ENCODE data around the gene CDKN2D. TPM values are rescaled to one million over a fixed set of nuclear protein-coding genes. Genes with fewer than 3 reads are reported as not detected.

CDKN2D gene
- total and polyA plus RNA-seq, 2 of the 13 experiments (the other 11 are each of a cell fraction or from before 2014, with no cell fraction given): 5.4 to 8.6 TPM

DNA sequence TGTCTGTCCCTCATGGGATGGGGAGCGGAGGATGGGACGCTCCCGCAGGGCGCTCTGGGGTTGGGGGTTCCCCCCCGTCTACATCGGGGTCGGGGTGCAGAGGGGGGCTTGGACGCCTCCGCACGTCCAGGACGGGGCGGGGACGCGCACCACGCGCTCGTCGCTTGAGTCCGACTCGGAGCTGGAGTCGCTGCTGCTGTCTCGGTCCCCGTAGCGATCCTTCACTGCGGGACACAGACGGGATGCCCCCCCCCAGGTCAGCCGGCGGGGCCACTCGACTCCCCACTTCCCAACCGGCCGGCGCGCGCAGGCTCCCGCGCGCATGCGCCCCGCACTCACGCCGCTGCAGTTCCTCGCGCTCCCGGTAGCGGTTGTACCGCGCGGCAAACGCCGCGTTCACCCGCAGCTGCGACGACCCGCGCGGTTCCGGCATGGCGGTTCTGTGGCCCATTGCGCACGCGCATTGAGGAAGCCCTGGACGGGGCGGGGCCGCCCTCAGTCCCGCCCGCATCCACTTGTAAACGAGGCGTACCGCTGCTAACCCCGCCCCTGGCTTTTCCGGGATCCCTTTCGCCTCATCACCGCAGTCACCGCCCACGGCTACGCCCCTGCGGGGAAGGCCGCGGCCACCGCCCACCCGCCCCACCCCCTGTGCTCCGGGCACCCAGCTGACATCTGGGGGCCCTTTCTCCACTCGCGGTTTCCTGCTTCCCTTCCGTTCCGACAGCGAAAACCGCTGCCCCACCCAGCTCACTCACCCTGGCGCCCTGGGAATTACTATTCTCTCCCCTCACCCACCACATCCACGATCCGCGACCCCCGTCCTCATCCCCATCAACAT, 3.0 kb downstream of the CDKN2D start, which contains the start of gene KRI1 (continued):
- TF ChIP-seq HOMEZ (CRISPR knock-in tag; IDR thresholded peaks at IDR 0.05; ENCODE audit: low read depth) (0 out of 2 replicates have a peak, but pooled peaks have one; percentile 26), RFXAP (CRISPR knock-in tag; IDR thresholded peaks at IDR 0.05; ENCODE audit: borderline replicate concordance) (peak; percentile 90; the same call in 1 of the 2 replicates), ZNF616 (CRISPR knock-in tag; IDR thresholded peaks at IDR 0.05; ENCODE audit: low read depth) (peak; percentile 85; the same call in 1 of the 2 replicates), ZNF235 (CRISPR knock-in tag; IDR thresholded peaks at IDR 0.05; ENCODE audit: borderline replicate concordance) (peak; percentile 70; the same call in 1 of the 2 replicates), ZNF354B (CRISPR knock-in tag; IDR thresholded peaks at IDR 0.05) (no peak), U2AF2 (IDR thresholded peaks at IDR 0.05; ENCODE audit: low read depth, low read length) (no peak), IKZF4 (CRISPR knock-in tag; IDR thresholded peaks at IDR 0.05; ENCODE audit: borderline replicate concordance, low read depth, not compliant biosample characterization) (peak; percentile 93), ZNF577 (CRISPR knock-in tag; IDR thresholded peaks at IDR 0.05; ENCODE audit: borderline replicate concordance, low read depth) (no peak), PITX1 (CRISPR knock-in tag; IDR thresholded peaks at IDR 0.05) (no peak), TRIM24 (CRISPR knock-in tag; IDR thresholded peaks at IDR 0.05) (no peak), ZNF576 (CRISPR knock-in tag; IDR thresholded peaks at IDR 0.05) (no peak), RXRB (CRISPR knock-in tag; IDR thresholded peaks at IDR 0.05; ENCODE audit: borderline replicate concordance) (peak; percentile 73), IRF2 (CRISPR knock-in tag; IDR thresholded peaks at IDR 0.05) (peak; percentile 80), HDAC2 (CRISPR knock-in tag; IDR thresholded peaks at IDR 0.05) (peak; percentile 79), ZNF160 (CRISPR knock-in tag; IDR thresholded peaks at IDR 0.05) (no peak), SMARCE1 (IDR thresholded peaks at IDR 0.05; ENCODE audit: borderline replicate concordance) (no peak), SNAPC4 (CRISPR knock-in tag; IDR thresholded peaks at IDR 0.05) (no peak), ZNF501 (CRISPR knock-in tag; IDR thresholded peaks at IDR 0.05) (peak; percentile 86), TOPORS (CRISPR knock-in tag; IDR thresholded peaks at IDR 0.05) (peak; percentile 63; the same call in 1 of the 2 replicates), ARHGAP35 (CRISPR knock-in tag; IDR thresholded peaks at IDR 0.05; ENCODE audit: borderline replicate concordance) (peak; percentile 91; the same call in 1 of the 2 replicates), ZBTB7B (CRISPR knock-in tag; IDR thresholded peaks at IDR 0.05) (peak; percentile 58; the same call in 1 of the 2 replicates), ZFAT (CRISPR knock-in tag; conservative IDR thresholded peaks at IDR 0.05) (no peak), TAF15 (IDR thresholded peaks at IDR 0.05; ENCODE audit: low read depth, low read length, poor library complexity, severe bottlenecking) (no peak)

All from HepG2 (cell line).